ENCODE measurements around the gene ABHD17A. TPM values are rescaled to one million over a fixed set of nuclear protein-coding genes. Genes with fewer than 3 reads are reported as not detected.

ABHD17A gene
- total RNA-seq, 1 donor from 2014 or later: 62.0 TPM

DNA sequence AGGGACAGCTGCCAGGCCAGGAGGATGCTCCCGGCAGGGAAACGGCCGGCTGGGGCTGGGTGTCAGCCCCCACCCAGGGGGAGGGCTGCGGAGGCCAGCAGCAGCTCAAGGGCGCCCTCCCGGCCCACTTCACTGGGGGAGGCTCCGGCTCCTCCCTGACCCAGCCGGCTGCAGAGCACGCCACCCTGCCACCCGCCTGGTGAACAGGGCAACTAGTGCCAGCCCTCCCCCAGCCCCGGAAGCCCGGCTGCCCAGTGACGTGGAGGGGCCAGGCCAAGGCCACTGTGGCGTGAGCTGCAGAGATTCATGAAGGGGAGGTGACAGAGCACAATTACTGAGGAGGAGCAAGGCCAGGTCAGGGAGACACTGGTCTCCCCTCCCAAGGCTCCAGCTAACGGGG lies 51.8 kb downstream of the ABHD17A start:
- DNase-seq (ENCODE audit: low spot score in 2 of 2, unreplicated experiment in 2 of 2): no peak
- Mint-ChIP-seq H3K4me3 (no peak overlapping the region), H3K36me3 (peaks cover 6% of the 10 kb centered on the region), H3K27ac (no peak overlapping the region), H3K9me3 (no peaks in the 10 kb centered on the region), H3K4me1 (no peaks in the 10 kb centered on the region), H3K27me3 (ENCODE audit: low read depth) (no peaks in the 10 kb centered on the region)
- TF ChIP-seq, protein P1, sequence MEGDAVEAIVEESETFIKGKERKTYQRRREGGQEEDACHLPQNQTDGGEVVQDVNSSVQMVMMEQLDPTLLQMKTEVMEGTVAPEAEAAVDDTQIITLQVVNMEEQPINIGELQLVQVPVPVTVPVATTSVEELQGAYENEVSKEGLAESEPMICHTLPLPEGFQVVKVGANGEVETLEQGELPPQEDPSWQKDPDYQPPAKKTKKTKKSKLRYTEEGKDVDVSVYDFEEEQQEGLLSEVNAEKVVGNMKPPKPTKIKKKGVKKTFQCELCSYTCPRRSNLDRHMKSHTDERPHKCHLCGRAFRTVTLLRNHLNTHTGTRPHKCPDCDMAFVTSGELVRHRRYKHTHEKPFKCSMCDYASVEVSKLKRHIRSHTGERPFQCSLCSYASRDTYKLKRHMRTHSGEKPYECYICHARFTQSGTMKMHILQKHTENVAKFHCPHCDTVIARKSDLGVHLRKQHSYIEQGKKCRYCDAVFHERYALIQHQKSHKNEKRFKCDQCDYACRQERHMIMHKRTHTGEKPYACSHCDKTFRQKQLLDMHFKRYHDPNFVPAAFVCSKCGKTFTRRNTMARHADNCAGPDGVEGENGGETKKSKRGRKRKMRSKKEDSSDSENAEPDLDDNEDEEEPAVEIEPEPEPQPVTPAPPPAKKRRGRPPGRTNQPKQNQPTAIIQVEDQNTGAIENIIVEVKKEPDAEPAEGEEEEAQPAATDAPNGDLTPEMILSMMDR (IDR thresholded peaks at IDR 0.05; ENCODE audit: unreplicated experiment): no peak

- TF ChIP-seq, protein P1 (IDR thresholded peaks at IDR 0.05; ENCODE audit: unreplicated experiment): no peak
- H3K4me1 Mint-ChIP-seq: no peaks in the 10 kb centered on the region
- no peak for DNase-seq (ENCODE audit: low spot score in 2 of 2, unreplicated experiment in 2 of 2)
- peaks cover 6% of the 10 kb centered on the region for H3K36me3 Mint-ChIP-seq
- H3K27ac Mint-ChIP-seq: no peak overlapping the region
- no peaks in the 10 kb centered on the region for H3K9me3 Mint-ChIP-seq
- H3K27me3 Mint-ChIP-seq (ENCODE audit: low read depth): no peaks in the 10 kb centered on the region
- H3K4me3 Mint-ChIP-seq: no peak overlapping the region
Measured at GRCh38 chr19:1832046-1832663, 53.1 kb downstream of the ABHD17A start.

DNA sequence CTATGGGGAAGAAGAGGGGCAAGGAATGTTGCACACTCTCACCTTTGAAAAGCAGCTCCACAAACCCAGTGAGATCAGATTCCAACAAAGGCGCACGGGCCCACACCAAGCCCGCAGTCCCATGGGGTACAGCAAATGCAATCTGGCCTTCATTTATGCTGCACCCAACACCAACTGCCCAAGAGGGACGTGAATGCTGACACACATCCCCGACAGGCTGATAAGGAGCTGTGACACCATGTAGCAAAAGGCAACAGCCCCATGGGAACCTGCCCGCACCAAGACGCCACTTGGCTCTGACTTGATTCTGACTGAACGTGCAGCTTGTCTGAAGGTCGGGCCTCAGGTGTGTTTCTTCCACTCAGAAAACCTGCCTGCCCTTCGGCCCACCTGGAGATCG lies 54.3 kb downstream of the ABHD17A start:
- H3K4me1 Mint-ChIP-seq: no peaks in the 10 kb centered on the region
- H3K4me3 Mint-ChIP-seq: no peak overlapping the region
- TF ChIP-seq, protein P1 (IDR thresholded peaks at IDR 0.05; ENCODE audit: unreplicated experiment): no peak
- no peak for DNase-seq (ENCODE audit: low spot score in 2 of 2, unreplicated experiment in 2 of 2)
- H3K36me3 Mint-ChIP-seq: peaks cover 7% of the 10 kb centered on the region
- no peak overlapping the region for H3K27ac Mint-ChIP-seq
- H3K27me3 Mint-ChIP-seq (ENCODE audit: low read depth): no peaks in the 10 kb centered on the region
- H3K9me3 Mint-ChIP-seq: no peaks in the 10 kb centered on the region

DNA sequence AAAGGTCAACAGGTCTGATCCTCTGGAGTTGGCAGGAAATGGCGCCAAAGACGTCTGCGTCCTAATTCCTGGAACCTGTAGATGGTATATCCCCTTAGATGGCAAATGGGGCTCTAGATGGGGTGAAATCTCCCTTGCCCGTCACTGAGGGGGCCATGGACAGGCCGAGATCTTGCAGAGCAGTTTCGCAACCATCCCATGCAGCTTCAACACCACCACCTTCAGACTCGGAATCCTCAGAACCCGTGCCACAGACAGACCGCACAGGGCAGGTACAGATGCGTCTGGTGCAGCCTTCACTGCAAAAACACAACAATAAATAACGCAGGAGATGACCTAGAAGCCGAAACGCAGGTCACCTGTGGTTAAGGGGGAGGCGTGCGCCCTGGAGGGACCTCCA lies 54.7 kb downstream of the ABHD17A start:
- no peak overlapping the region for H3K27ac Mint-ChIP-seq
- H3K4me3 Mint-ChIP-seq: no peak overlapping the region
- TF ChIP-seq, protein P1 (IDR thresholded peaks at IDR 0.05; ENCODE audit: unreplicated experiment): no peak
- peaks cover 10% of the 10 kb centered on the region for H3K36me3 Mint-ChIP-seq
- DNase-seq (ENCODE audit: low spot score in 2 of 2, unreplicated experiment in 2 of 2): no peak
- H3K27me3 Mint-ChIP-seq (ENCODE audit: low read depth): no peaks in the 10 kb centered on the region
- peaks cover 1% of the 10 kb centered on the region for H3K4me1 Mint-ChIP-seq
- H3K9me3 Mint-ChIP-seq: no peaks in the 10 kb centered on the region

DNA sequence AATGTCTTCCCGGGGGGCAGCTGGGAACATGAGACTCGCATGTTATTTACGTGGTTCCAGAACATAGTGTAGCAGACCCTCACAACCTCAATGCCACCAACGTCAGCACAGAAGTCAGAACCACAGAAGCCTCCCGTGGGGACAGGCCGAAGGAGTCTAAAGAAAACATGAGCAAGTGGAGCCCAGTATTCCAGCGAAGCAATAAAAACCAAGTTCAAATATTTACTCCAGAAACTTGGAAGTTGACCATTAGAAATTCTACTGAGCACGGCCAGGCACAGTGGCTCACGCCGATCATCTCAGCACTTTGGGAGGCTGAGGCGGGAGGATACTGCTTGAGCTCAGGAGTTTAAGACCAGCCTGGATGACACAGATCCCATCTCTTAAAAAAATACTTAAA lies 55.3 kb downstream of the ABHD17A start:
- Mint-ChIP-seq H3K27ac (no peak overlapping the region), H3K36me3 (peaks cover 10% of the 10 kb centered on the region), H3K27me3 (ENCODE audit: low read depth) (no peaks in the 10 kb centered on the region), H3K9me3 (no peaks in the 10 kb centered on the region), H3K4me1 (peaks cover 1% of the 10 kb centered on the region), H3K4me3 (no peak overlapping the region)
- TF ChIP-seq, protein P1 (IDR thresholded peaks at IDR 0.05; ENCODE audit: unreplicated experiment): no peak
- DNase-seq (ENCODE audit: low spot score in 2 of 2, unreplicated experiment in 2 of 2): no peak

All from mesothelial cell of epicardium (in vitro differentiated cells).